ENCODE data around the gene ALPK3. TPM values are rescaled to one million over a fixed set of nuclear protein-coding genes. Genes with fewer than 3 reads are reported as not detected.

The ALPK3 gene
- total and polyA plus RNA-seq, 9 of the 15 experiments (the other 6 are each of a cell fraction or from before 2014, with no cell fraction given), result 0.04 to 1.0 (median 0.07) TPM; not detected in 2

DNA sequence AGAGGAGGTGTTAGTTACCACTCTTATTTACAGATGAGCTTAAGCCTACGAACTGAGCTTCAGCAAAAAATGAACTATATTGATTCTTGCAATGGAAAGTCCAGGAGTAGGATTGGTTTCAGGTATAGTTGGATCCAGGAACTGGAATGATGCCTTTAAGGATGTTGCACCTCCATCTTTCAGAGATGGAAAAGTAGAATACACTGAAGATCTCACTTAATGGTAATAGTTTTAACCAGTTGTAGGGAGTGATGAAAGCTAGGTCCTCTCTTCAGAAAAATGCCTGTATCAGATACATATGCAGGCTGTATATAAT, 69.8 kb downstream of the ALPK3 start:
- Histone ChIP-seq H3K9ac (ENCODE audit: insufficient read depth in 1 of 2, low read depth in 2 of 2, low read length in 2 of 2) (no peak overlapping the region), H3K4me1 (replicated peaks in 1 of 2; ENCODE audit: control insufficient read depth in 2 of 2, insufficient read depth in 2 of 2, low read length in 2 of 2) (peaks cover 3 to 10% of the 10 kb centered on the region in 2 experiments; a peak in 3 of 5 replicates), H3K27ac (ENCODE audit: extremely low read depth, low read depth, low read length) (no peak overlapping the region), H3K9me3 (replicated peaks; ENCODE audit: control insufficient read depth, insufficient read depth, low read depth, low read length) (no peaks in the 10 kb centered on the region), H2AFZ (ENCODE audit: low read depth, low read length) (no peak overlapping the region), H3K27me3 (ENCODE audit: control insufficient read depth in 2 of 2, insufficient read depth in 2 of 2, low read length in 2 of 2) (peaks cover 2 to 11% of the 10 kb centered on the region in 2 experiments; a peak in 2 of 5 replicates), H3K9me1 (ENCODE audit: control insufficient read depth, insufficient read depth, low read length) (no peaks in the 10 kb centered on the region), H3K4me2 (ENCODE audit: insufficient read depth, low read length) (no peak overlapping the region), H4K20me1 (replicated peaks; ENCODE audit: control insufficient read depth, insufficient read depth, low read length) (no peaks in the 10 kb centered on the region), H3K4me3 (no peak overlapping the region), H3K36me3 (ENCODE audit: control insufficient read depth, insufficient read depth, low read length) (no peaks in the 10 kb centered on the region), H3K79me2 (ENCODE audit: control insufficient read depth, insufficient read depth, low read length) (no peaks in the 10 kb centered on the region)
- intact Hi-C loops (cut with micrococcal nuclease) (loop anchor here (10.0 kb wide), 1 partner anchor 158 kb away; no protein-coding TSS in a partner anchor), in situ Hi-C loops (cut with MboI) (loop anchor here (25.0 kb wide), 1 partner anchor 300 kb away; no protein-coding TSS in a partner anchor)
- ATAC-seq (no peak), DNase-seq (ENCODE audit: extremely low read depth in 1 of 4, low spot score in 3 of 4) (no peak), FAIRE-seq (no peak)
- BruUV-seq (replicated peaks), result no TSS peak
- no peak for TF ChIP-seq KDM2B (CRISPR knock-in tag; IDR thresholded peaks at IDR 0.05)
- TF ChIP-seq, protein P1, sequence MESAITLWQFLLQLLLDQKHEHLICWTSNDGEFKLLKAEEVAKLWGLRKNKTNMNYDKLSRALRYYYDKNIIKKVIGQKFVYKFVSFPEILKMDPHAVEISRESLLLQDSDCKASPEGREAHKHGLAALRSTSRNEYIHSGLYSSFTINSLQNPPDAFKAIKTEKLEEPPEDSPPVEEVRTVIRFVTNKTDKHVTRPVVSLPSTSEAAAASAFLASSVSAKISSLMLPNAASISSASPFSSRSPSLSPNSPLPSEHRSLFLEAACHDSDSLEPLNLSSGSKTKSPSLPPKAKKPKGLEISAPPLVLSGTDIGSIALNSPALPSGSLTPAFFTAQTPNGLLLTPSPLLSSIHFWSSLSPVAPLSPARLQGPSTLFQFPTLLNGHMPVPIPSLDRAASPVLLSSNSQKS (CRISPR knock-in tag; IDR thresholded peaks at IDR 0.05), result no peak
- no peak for TF ChIP-seq FOSL1 (tag; conservative IDR thresholded peaks at IDR 0.05)
- TF ChIP-seq HOXB6 (CRISPR knock-in tag; IDR thresholded peaks at IDR 0.05; ENCODE audit: borderline replicate concordance), result no peak
- TF ChIP-seq ZNF583 (CRISPR knock-in tag; IDR thresholded peaks at IDR 0.05), result no peak
- no peak for TF ChIP-seq FUS (optimal IDR thresholded peaks at IDR 0.05; ENCODE audit: low read depth, low read length)
- TF ChIP-seq, protein P2, sequence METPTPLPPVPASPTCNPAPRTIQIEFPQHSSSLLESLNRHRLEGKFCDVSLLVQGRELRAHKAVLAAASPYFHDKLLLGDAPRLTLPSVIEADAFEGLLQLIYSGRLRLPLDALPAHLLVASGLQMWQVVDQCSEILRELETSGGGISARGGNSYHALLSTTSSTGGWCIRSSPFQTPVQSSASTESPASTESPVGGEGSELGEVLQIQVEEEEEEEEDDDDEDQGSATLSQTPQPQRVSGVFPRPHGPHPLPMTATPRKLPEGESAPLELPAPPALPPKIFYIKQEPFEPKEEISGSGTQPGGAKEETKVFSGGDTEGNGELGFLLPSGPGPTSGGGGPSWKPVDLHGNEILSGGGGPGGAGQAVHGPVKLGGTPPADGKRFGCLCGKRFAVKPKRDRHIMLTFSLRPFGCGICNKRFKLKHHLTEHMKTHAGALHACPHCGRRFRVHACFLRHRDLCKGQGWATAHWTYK (CRISPR knock-in tag; IDR thresholded peaks at IDR 0.05), result no peak
- TF ChIP-seq, protein P3, sequence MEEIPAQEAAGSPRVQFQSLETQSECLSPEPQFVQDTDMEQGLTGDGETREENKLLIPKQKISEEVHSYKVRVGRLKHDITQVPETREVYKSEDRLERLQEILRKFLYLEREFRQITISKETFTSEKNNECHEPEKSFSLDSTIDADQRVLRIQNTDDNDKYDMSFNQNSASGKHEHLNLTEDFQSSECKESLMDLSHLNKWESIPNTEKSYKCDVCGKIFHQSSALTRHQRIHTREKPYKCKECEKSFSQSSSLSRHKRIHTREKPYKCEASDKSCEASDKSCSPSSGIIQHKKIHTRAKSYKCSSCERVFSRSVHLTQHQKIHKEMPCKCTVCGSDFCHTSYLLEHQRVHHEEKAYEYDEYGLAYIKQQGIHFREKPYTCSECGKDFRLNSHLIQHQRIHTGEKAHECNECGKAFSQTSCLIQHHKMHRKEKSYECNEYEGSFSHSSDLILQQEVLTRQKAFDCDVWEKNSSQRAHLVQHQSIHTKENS (CRISPR knock-in tag; IDR thresholded peaks at IDR 0.05), result no peak
- TF ChIP-seq, protein P4, sequence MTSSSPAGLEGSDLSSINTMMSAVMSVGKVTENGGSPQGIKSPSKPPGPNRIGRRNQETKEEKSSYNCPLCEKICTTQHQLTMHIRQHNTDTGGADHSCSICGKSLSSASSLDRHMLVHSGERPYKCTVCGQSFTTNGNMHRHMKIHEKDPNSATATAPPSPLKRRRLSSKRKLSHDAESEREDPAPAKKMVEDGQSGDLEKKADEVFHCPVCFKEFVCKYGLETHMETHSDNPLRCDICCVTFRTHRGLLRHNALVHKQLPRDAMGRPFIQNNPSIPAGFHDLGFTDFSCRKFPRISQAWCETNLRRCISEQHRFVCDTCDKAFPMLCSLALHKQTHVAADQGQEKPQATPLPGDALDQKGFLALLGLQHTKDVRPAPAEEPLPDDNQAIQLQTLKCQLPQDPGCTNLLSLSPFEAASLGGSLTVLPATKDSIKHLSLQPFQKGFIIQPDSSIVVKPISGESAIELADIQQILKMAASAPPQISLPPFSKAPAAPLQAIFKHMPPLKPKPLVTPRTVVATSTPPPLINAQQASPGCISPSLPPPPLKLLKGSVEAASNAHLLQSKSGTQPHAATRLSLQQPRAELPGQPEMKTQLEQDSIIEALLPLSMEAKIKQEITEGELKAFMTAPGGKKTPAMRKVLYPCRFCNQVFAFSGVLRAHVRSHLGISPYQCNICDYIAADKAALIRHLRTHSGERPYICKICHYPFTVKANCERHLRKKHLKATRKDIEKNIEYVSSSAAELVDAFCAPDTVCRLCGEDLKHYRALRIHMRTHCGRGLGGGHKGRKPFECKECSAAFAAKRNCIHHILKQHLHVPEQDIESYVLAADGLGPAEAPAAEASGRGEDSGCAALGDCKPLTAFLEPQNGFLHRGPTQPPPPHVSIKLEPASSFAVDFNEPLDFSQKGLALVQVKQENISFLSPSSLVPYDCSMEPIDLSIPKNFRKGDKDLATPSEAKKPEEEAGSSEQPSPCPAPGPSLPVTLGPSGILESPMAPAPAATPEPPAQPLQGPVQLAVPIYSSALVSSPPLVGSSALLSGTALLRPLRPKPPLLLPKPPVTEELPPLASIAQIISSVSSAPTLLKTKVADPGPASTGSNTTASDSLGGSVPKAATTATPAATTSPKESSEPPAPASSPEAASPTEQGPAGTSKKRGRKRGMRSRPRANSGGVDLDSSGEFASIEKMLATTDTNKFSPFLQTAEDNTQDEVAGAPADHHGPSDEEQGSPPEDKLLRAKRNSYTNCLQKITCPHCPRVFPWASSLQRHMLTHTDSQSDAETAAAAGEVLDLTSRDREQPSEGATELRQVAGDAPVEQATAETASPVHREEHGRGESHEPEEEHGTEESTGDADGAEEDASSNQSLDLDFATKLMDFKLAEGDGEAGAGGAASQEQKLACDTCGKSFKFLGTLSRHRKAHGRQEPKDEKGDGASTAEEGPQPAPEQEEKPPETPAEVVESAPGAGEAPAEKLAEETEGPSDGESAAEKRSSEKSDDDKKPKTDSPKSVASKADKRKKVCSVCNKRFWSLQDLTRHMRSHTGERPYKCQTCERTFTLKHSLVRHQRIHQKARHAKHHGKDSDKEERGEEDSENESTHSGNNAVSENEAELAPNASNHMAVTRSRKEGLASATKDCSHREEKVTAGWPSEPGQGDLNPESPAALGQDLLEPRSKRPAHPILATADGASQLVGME (CRISPR knock-in tag; IDR thresholded peaks at IDR 0.05), result no peak
- TF ChIP-seq PPARD (CRISPR knock-in tag; IDR thresholded peaks at IDR 0.05), result no peak
- no peak for TF ChIP-seq JUNB (CRISPR knock-in tag; conservative IDR thresholded peaks at IDR 0.05)
- TF ChIP-seq TCF7L2 (IDR thresholded peaks at IDR 0.05; ENCODE audit: low read depth, low read length), result no peak
- no peak for TF ChIP-seq MAFK (IDR thresholded peaks at IDR 0.05; ENCODE audit: low read length)
- TF ChIP-seq ZBED1 (IDR thresholded peaks at IDR 0.05), result no peak
- TF ChIP-seq TBP (optimal IDR thresholded peaks at IDR 0.05; ENCODE audit: low read depth, low read length), result no peak
- WGBS (ENCODE audit: insufficient coverage, low coverage, missing lambda C conversion rate), result 0% methylated on average over 1 of the region's 1 CpG
- ChIA-PET CTCF (ENCODE audit: low intra/inter-chr PET ratio) (no interaction called here), POLR2A (interaction anchor here (0.5 to 2.0 kb wide), 2 partner anchors 11 to 15 kb away, joined by 3 to 6 read pairs; no protein-coding TSS in a partner anchor)

Measured in K562 (cell line).